ENCODE measurements around the gene ZCWPW2. TPM values are rescaled to one million over a fixed set of nuclear protein-coding genes. Genes with fewer than 3 reads are reported as not detected.
A peak's percentile ranks its signal among the peaks of the same experiment; 100 is the strongest.

The ZCWPW2 gene
- total RNA-seq, 2 donors from 2014 or later: 0.81 to 2.7 TPM

- no peak for ATAC-seq (ENCODE audit: insufficient number of reproducible peaks, low FRiP score, low read depth)
- Histone ChIP-seq H3K27ac (peak overlapping the region; percentile 3 to 16), H3K4me3 (peak overlapping the region; percentile 32), H3K27me3 (replicated peaks; ENCODE audit: insufficient read depth) (no peaks in the 10 kb centered on the region), H3K4me1 (ENCODE audit: control insufficient read depth in 1 of 2, low read depth in 2 of 2) (peaks cover 22 to 50% of the 10 kb centered on the region in 2 donors), H3K36me3 (peaks cover 4% of the 10 kb centered on the region), H3K9me3 (no peaks in the 10 kb centered on the region)
- no peak for DNase-seq (ENCODE audit: low spot score)
- no peak for TF ChIP-seq CTCF (IDR thresholded peaks at IDR 0.05)
These were observed 5.4 kb upstream of the ZCWPW2 start for GRCh38 chr3:28343144-28343543.

GRCh38 chr3:28345690-28346089 lies 2.8 kb upstream of the ZCWPW2 start:
- no peaks in the 10 kb centered on the region for H3K27me3 ChIP-seq (replicated peaks; ENCODE audit: insufficient read depth)
- DNase-seq (ENCODE audit: low spot score) (no peak), ATAC-seq (ENCODE audit: insufficient number of reproducible peaks, low FRiP score, low read depth) (no peak)
- H3K27ac ChIP-seq: no peak overlapping the region
- no peaks in the 10 kb centered on the region for H3K36me3 ChIP-seq
- TF ChIP-seq CTCF (IDR thresholded peaks at IDR 0.05): no peak
- H3K4me1 ChIP-seq (ENCODE audit: control insufficient read depth in 1 of 2, low read depth in 2 of 2): peaks cover 27 to 55% of the 10 kb centered on the region in 2 donors
- H3K4me3 ChIP-seq: no peak overlapping the region
- no peaks in the 10 kb centered on the region for H3K9me3 ChIP-seq

GRCh38 chr3:28347374-28348264 lies 902 bp upstream of the ZCWPW2 start:
- H3K27ac ChIP-seq: peak overlapping the region; percentile 98 to 99
- H3K9me3 ChIP-seq: peaks cover under 1% of the 10 kb centered on the region
- H3K36me3 ChIP-seq: no peaks in the 10 kb centered on the region
- peak overlapping the region; percentile 88 for H3K4me3 ChIP-seq
- H3K4me1 ChIP-seq (ENCODE audit: control insufficient read depth in 1 of 2, low read depth in 2 of 2): peaks cover 20 to 48% of the 10 kb centered on the region in 2 donors
- H3K27me3 ChIP-seq (replicated peaks; ENCODE audit: insufficient read depth): no peaks in the 10 kb centered on the region
- DNase-seq (ENCODE audit: low spot score) (no peak), ATAC-seq (ENCODE audit: insufficient number of reproducible peaks, low FRiP score, low read depth) (no peak)
- no peak for TF ChIP-seq CTCF (IDR thresholded peaks at IDR 0.05)

- peak; percentile 83 for ATAC-seq (ENCODE audit: insufficient number of reproducible peaks, low FRiP score, low read depth)
- DNase-seq (ENCODE audit: low spot score): peak; percentile 82
- H3K27me3 ChIP-seq (replicated peaks; ENCODE audit: insufficient read depth): no peaks in the 10 kb centered on the region
- H3K36me3 ChIP-seq: no peaks in the 10 kb centered on the region
- no peak for TF ChIP-seq CTCF (IDR thresholded peaks at IDR 0.05)
- peak overlapping the region; percentile 88 for H3K4me3 ChIP-seq
- H3K9me3 ChIP-seq: peaks cover 4% of the 10 kb centered on the region
- peaks cover 20 to 41% of the 10 kb centered on the region in 2 donors for H3K4me1 ChIP-seq (ENCODE audit: control insufficient read depth in 1 of 2, low read depth in 2 of 2)
- H3K27ac ChIP-seq: peak overlapping the region; percentile 98 to 99
These were observed 274 bp upstream of the ZCWPW2 start for GRCh38 chr3:28348265-28348628.

DNA sequence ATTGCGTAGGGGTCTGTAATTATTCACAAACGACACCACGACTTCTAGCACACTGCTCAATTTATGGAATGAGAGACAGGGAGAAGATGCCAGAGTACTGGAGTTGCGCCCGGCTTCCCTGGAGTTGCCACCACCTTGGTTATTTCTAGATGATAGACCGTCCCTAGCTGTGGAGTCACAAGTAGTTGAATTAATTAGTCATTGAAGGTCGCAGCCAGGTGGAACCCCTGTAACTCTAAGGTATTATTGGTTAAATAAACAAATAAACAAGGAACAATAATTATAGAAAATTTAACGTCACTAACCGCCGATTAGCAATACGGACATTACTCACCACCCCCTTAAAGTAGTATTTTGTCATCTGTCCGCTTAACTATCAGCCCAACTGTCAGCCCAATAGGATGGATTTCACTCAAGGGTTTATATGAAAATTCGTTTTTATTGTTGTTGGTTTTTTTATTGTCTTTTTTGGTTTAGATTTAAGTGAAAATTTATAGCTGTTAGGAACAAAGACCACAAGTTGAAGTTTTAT lies 1.0 kb downstream of the ZCWPW2 start:
- no peaks in the 10 kb centered on the region for H3K27me3 ChIP-seq (replicated peaks; ENCODE audit: insufficient read depth)
- no peak for DNase-seq (ENCODE audit: low spot score)
- ATAC-seq (ENCODE audit: insufficient number of reproducible peaks, low FRiP score, low read depth): peak; percentile 4

More for the DNA sequence above, 1.0 kb downstream of the ZCWPW2 start:
- no peak for TF ChIP-seq CTCF (IDR thresholded peaks at IDR 0.05)
- Histone ChIP-seq H3K9me3 (peaks cover 9% of the 10 kb centered on the region), H3K4me3 (peak overlapping the region; percentile 88), H3K36me3 (no peaks in the 10 kb centered on the region), H3K27ac (peak overlapping the region; percentile 98 to 99), H3K4me1 (ENCODE audit: control insufficient read depth in 1 of 2, low read depth in 2 of 2) (peaks cover 15 to 32% of the 10 kb centered on the region in 2 donors)
